ENCODE results near the gene NDUFB6.
"Not testable (repeated sequence)": the region's sequence is repeated elsewhere in the genome, so short reads cannot be mapped to it uniquely, and the experiment has no call there.

Gene NDUFB6

GRCh38 chr9:32570262-32570661 is 2.7 kb downstream of the NDUFB6 start:
- DNase-seq = no peak

- no peak for DNase-seq
Measured at GRCh38 chr9:32566770-32567169, 6.2 kb downstream of the NDUFB6 start.

GRCh38 chr9:32565967-32566366 is 7.0 kb downstream of the NDUFB6 start:
- DNase-seq = no peak

GRCh38 chr9:32558408-32558934 is 14.5 kb downstream of the NDUFB6 start:
- DNase-seq = no peak

GRCh38 chr9:32554591-32554990 is 18.4 kb downstream of the NDUFB6 start:
- no peak for DNase-seq

GRCh38 chr9:32554107-32554506 is 18.9 kb downstream of the NDUFB6 start:
- no peak for DNase-seq

- peak; percentile 91 for DNase-seq
Measured at GRCh38 chr9:32552172-32552872, 20.6 kb downstream of the NDUFB6 start, which contains the start of the genes SMIM27 and TOPORS. Gene SMIM27, plus strand, starts transcription at chr9:32552327. Its CDS starts 108 bp downstream, at chr9:32552435. Gene TOPORS, minus strand, starts transcription at chr9:32552586. Its CDS starts 150 bp downstream, at chr9:32552436.

GRCh38 chr9:32551276-32552051 is 21.5 kb downstream of the NDUFB6 start:
- DNase-seq = peak; percentile 29

GRCh38 chr9:32550562-32551275 is 22.2 kb downstream of the NDUFB6 start:
- DNase-seq = peak; percentile 88

GRCh38 chr9:32550150-32550561 is 22.8 kb downstream of the NDUFB6 start:
- no peak for DNase-seq

- not testable (repeated sequence) for DNase-seq
Measured at GRCh38 chr9:32548213-32548612, 24.7 kb downstream of the NDUFB6 start.

- no peak for DNase-seq
Measured at GRCh38 chr9:32545884-32546283, 27.1 kb downstream of the NDUFB6 start.

GRCh38 chr9:32543047-32543446 is 29.9 kb downstream of the NDUFB6 start:
- DNase-seq = no peak

GRCh38 chr9:32533816-32534215 is 39.1 kb downstream of the NDUFB6 start:
- no peak for DNase-seq

GRCh38 chr9:32533336-32533735 is 39.6 kb downstream of the NDUFB6 start:
- no peak for DNase-seq

- no peak for DNase-seq
Measured at GRCh38 chr9:32526707-32527048, 46.3 kb downstream of the NDUFB6 start.

GRCh38 chr9:32526041-32526706 is 46.8 kb downstream of the NDUFB6 start, which contains the start of gene RIGI:
Gene RIGI, minus strand, starts transcription at chr9:32526196. Its CDS starts 30 bp downstream, at chr9:32526166.
- DNase-seq = peak; percentile 97

- no peak for DNase-seq
Measured at GRCh38 chr9:32525709-32526030, 47.3 kb downstream of the NDUFB6 start.

- DNase-seq = peak; percentile 82
Measured at GRCh38 chr9:32524892-32525708, 47.9 kb downstream of the NDUFB6 start.

- not testable (repeated sequence) for DNase-seq
Measured at GRCh38 chr9:32524558-32524891, 48.4 kb downstream of the NDUFB6 start.

GRCh38 chr9:32523910-32524309 is 49.0 kb downstream of the NDUFB6 start:
- DNase-seq = no peak

GRCh38 chr9:32518276-32518675 is 54.7 kb downstream of the NDUFB6 start:
- no peak for DNase-seq
